K562 (cell line): Measurements from ENCODE around the gene OR2V2. TPM values are rescaled to one million over a fixed set of nuclear protein-coding genes. Genes with fewer than 3 reads are reported as not detected.

ENCODE experiments used
- CCNT2 ChIP-seq: IDR thresholded peaks from 2 replicates; pipeline ENCODE4 v1.6.1; 2011; ENCODE audit warnings: borderline replicate concordance, low read depth, mild to moderate bottlenecking, moderate library complexity, mixed read lengths, low read length; ENCODE audit not compliant: insufficient read length; ENCODE audit errors: extremely low read depth
- HDAC8 ChIP-seq: fragments of 450-650 bp; IDR thresholded peaks from 2 replicates; pipeline ENCODE4 v1.6.1; 2016; ENCODE audit warnings: mild to moderate bottlenecking, missing genetic modification characterization, moderate library complexity, missing compliant biosample characterization
- MAZ ChIP-seq, 2 experiments: fragments of 450-650 bp in 1 of 2; sonication (generic) in 1 of 2; formaldehyde crosslinking; IDR thresholded peaks in 1 of 2; conservative IDR thresholded peaks in 1 of 2; 2 replicates each; pipeline versions ENCODE4 v1.4.0 to v1.5.0; 2020; ENCODE audit warnings: mild to moderate bottlenecking in 1 of 2, missing genetic modification reagents in 1 of 2
- MCM7 ChIP-seq, 2 experiments: fragments of 450-650 bp; IDR thresholded peaks; 2 replicates each; pipeline ENCODE4 v1.6.1; 2016 to 2018
- PURB ChIP-seq: sonication (generic); formaldehyde crosslinking; IDR thresholded peaks from 2 replicates; pipeline ENCODE4 v1.9.0; 2021; ENCODE audit warnings: low read depth, mild to moderate bottlenecking, missing genetic modification reagents
- RAD21 ChIP-seq, 2 experiments: fragments of 250-450 bp in 1 of 2; fragments of 450-650 bp in 1 of 2; sonication (Bioruptor Pico) in 1 of 2; formaldehyde crosslinking in 1 of 2; IDR thresholded peaks in 1 of 2; conservative IDR thresholded peaks in 1 of 2; 2 replicates each; pipeline versions ENCODE4 v1.4.0 to v1.8.0; 2020 to 2022; ENCODE audit warnings: mild to moderate bottlenecking in 2 of 2, moderate library complexity in 1 of 2
- SIN3A ChIP-seq, 2 experiments: fragments of 150-350 bp in 1 of 2; IDR thresholded peaks; 2 replicates each; pipeline ENCODE4 v1.6.1; 2011 to 2016; ENCODE audit warnings: borderline replicate concordance in 2 of 2, low read depth in 2 of 2, low read length in 2 of 2, mild to moderate bottlenecking in 2 of 2, moderate library complexity in 2 of 2; ENCODE audit not compliant: control insufficient read depth in 1 of 2
- ZNF324 ChIP-seq: fragments of 250-450 bp; sonication (Bioruptor Pico); IDR thresholded peaks from 2 replicates; pipeline ENCODE4 v1.4.0; 2020; ENCODE audit warnings: mild to moderate bottlenecking
- ZNF79 ChIP-seq: fragments of 250-450 bp; sonication (Bioruptor Pico); IDR thresholded peaks from 2 replicates; pipeline ENCODE4 v1.4.0; 2020; ENCODE audit warnings: low read depth, mild to moderate bottlenecking, moderate library complexity
- polyA plus RNA-seq, 8 experiments: library from polyadenylated mRNA; depleted of rRNA in 4 of 8; stranded (reverse) in 5 of 8; unstranded in 3 of 8; fragments of >200 nt; fragmentation: Nextera tagmentation in 2 of 8; fragmentation: Illumina TruSeq in 1 of 8; extraction: Ambion mirVana in 2 of 8; extraction: Trizol in 1 of 8; gene quantifications; 2 replicates each; pipeline versions ENCODE4 v1.2.1 to v1.2.3, GENCODE V29; 2011 to 2014; ENCODE audit warnings: inconsistent platforms in 1 of 8, missing spikeins in 1 of 8
- total RNA-seq, 7 experiments: library from RNA; depleted of rRNA in 6 of 7; stranded (reverse); fragments of >200 nt in 6 of 7; fragmentation: Illumina TruSeq in 2 of 7; extraction: Trizol in 2 of 7; gene quantifications; 2 replicates each; pipeline versions ENCODE4 v1.2.1 to v1.2.3, GENCODE V29; 2011 to 2021; ENCODE audit warnings: low replicate concordance in 1 of 7
- TF ChIP-seq, protein P1 (sequence below): fragments of 450-650 bp; formaldehyde crosslinking; IDR thresholded peaks from 2 replicates; pipeline ENCODE4 v1.4.0; 2020; ENCODE audit warnings: mild to moderate bottlenecking, moderate library complexity
- TF ChIP-seq, protein P2 (sequence below), 2 experiments: fragments of 450-650 bp; formaldehyde crosslinking in 1 of 2; IDR thresholded peaks; 2 replicates each; pipeline versions ENCODE4 v1.4.0 to v1.6.1; 2014 to 2020; ENCODE audit warnings: mild to moderate bottlenecking in 2 of 2, borderline replicate concordance in 1 of 2, low read depth in 1 of 2

Gene OR2V2
- total and polyA plus RNA-seq, 9 of the 15 experiments (the other 6 are each of a cell fraction or from before 2014, with no cell fraction given) = 0.01 TPM; not detected in 8

DNA sequence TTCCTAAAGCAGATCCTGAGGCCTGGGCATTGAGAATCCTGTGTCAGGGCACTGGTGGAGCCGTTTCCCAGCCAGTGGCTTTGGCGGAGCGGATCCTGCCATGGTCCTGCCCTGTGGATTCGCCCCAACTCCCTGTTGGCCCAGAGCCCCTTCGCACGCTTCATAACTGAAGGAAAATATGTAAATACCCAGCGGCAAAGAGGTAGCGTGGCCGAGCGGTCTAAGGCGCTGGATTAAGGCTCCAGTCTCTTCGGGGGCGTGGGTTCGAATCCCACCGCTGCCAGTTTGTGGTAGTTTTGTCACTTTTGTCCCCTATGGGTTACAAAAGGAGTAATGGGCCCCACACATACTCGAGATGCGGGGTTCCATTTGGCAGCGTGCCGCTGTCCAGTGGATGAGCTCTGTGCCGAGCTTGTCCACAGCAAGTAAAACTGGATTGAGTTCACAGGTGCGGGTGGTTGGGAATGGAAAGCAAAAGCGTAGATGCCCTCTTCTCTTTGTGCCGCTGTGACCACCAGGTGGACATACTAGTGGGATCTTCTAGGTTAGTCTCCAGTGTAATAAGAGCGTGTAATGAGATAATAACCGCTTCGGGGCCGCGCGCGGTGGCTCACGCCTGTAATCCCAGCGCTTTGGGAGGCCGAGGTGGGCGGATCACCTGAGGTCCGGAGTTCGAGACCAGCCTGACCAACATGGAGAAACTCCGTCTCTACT is 40.3 kb downstream of the OR2V2 start (continued):
- TF ChIP-seq HDAC8 (tag) = no peak
- TF ChIP-seq, protein P1, sequence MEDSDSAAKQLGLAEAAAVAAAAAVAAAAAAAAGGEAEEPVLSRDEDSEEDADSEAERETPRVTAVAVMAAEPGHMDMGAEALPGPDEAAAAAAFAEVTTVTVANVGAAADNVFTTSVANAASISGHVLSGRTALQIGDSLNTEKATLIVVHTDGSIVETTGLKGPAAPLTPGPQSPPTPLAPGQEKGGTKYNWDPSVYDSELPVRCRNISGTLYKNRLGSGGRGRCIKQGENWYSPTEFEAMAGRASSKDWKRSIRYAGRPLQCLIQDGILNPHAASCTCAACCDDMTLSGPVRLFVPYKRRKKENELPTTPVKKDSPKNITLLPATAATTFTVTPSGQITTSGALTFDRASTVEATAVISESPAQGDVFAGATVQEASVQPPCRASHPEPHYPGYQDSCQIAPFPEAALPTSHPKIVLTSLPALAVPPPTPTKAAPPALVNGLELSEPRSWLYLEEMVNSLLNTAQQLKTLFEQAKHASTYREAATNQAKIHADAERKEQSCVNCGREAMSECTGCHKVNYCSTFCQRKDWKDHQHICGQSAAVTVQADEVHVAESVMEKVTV (CRISPR knock-in tag) = no peak
- no peak; a peak in 1 of 4 replicates for TF ChIP-seq MCM7 (IDR thresholded peaks at IDR 0.05)
- TF ChIP-seq, protein P2, sequence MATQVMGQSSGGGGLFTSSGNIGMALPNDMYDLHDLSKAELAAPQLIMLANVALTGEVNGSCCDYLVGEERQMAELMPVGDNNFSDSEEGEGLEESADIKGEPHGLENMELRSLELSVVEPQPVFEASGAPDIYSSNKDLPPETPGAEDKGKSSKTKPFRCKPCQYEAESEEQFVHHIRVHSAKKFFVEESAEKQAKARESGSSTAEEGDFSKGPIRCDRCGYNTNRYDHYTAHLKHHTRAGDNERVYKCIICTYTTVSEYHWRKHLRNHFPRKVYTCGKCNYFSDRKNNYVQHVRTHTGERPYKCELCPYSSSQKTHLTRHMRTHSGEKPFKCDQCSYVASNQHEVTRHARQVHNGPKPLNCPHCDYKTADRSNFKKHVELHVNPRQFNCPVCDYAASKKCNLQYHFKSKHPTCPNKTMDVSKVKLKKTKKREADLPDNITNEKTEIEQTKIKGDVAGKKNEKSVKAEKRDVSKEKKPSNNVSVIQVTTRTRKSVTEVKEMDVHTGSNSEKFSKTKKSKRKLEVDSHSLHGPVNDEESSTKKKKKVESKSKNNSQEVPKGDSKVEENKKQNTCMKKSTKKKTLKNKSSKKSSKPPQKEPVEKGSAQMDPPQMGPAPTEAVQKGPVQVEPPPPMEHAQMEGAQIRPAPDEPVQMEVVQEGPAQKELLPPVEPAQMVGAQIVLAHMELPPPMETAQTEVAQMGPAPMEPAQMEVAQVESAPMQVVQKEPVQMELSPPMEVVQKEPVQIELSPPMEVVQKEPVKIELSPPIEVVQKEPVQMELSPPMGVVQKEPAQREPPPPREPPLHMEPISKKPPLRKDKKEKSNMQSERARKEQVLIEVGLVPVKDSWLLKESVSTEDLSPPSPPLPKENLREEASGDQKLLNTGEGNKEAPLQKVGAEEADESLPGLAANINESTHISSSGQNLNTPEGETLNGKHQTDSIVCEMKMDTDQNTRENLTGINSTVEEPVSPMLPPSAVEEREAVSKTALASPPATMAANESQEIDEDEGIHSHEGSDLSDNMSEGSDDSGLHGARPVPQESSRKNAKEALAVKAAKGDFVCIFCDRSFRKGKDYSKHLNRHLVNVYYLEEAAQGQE (IDR thresholded peaks at IDR 0.05; ENCODE audit: borderline replicate concordance) = peak; percentile 76
- TF ChIP-seq, protein P2 (CRISPR knock-in tag; IDR thresholded peaks at IDR 0.05; ENCODE audit: low read depth) = no peak
- peak in 1 of 2 experiments; percentile 64; a peak in 2 of 4 replicates for TF ChIP-seq MAZ (CRISPR knock-in tag; conservative IDR thresholded peaks at IDR 0.05 in 1 of 2, IDR thresholded peaks at IDR 0.05 in 1 of 2)
- TF ChIP-seq ZNF324 (CRISPR knock-in tag) = no peak
- no peak for TF ChIP-seq ZNF79 (CRISPR knock-in tag)
- peak in 1 of 2 experiments; percentile 38; a peak in 1 of 4 replicates for TF ChIP-seq SIN3A (IDR thresholded peaks at IDR 0.05; ENCODE audit: borderline replicate concordance in 2 of 2, control insufficient read depth in 1 of 2, low read depth in 2 of 2, low read length in 2 of 2)
- TF ChIP-seq RAD21 (CRISPR knock-in tag; conservative IDR thresholded peaks at IDR 0.05 in 1 of 2, IDR thresholded peaks at IDR 0.05 in 1 of 2) = peak in 1 of 2 experiments; percentile 33; a peak in 2 of 4 replicates
- TF ChIP-seq PURB = no peak
- TF ChIP-seq CCNT2 = no peak
